ENCODE measurements around the gene ACP4. TPM values are rescaled to one million over a fixed set of nuclear protein-coding genes. Genes with fewer than 3 reads are reported as not detected.
"Not testable (repeated sequence)": the region's sequence is repeated elsewhere in the genome, so short reads cannot be mapped to it uniquely, and the experiment has no call there.

The ACP4 gene
- total RNA-seq, 2 experiments from 2014 or later, result not detected

- POLR2A ChIA-PET, result no interaction called here
- CTCF ChIA-PET, result no interaction called here
These were observed 17.7 kb upstream of the ACP4 start for GRCh38 chr19:50772476-50772875.

GRCh38 chr19:50772912-50773311 lies 17.3 kb upstream of the ACP4 start:
- POLR2A ChIA-PET, CTCF ChIA-PET: not testable (repeated sequence)

- CTCF ChIA-PET, POLR2A ChIA-PET: not testable (repeated sequence)
These were observed 16.8 kb upstream of the ACP4 start for GRCh38 chr19:50773454-50773853.

GRCh38 chr19:50776131-50776530 lies 14.1 kb upstream of the ACP4 start:
- POLR2A ChIA-PET, result no interaction called here
- CTCF ChIA-PET, result no interaction called here

- POLR2A ChIA-PET, result interaction anchor here (0.6 kb wide), 1 partner anchor 15 kb away, joined by 4 read pairs; no protein-coding TSS in a partner anchor
- CTCF ChIA-PET, result interaction anchor here (0.9 kb wide), 1 partner anchor 76 kb away, joined by 3 read pairs; no protein-coding TSS in a partner anchor
These were observed 13.0 kb upstream of the ACP4 start for GRCh38 chr19:50777261-50777660.

- ChIA-PET POLR2A (no interaction called here), CTCF (interaction anchor here (0.9 to 1.3 kb wide), 2 partner anchors 53 to 144 kb away, joined by 3 read pairs; no protein-coding TSS in a partner anchor)
These were observed 12.3 kb upstream of the ACP4 start for GRCh38 chr19:50777830-50778303.

- ChIA-PET POLR2A (no interaction called here), CTCF (interaction anchor here (0.6 to 1.3 kb wide), 5 partner anchors 54 to 292 kb away, joined by 3 to 4 read pairs (median 3); no protein-coding TSS in a partner anchor)
These were observed 11.2 kb upstream of the ACP4 start for GRCh38 chr19:50778906-50779430.

- POLR2A ChIA-PET, result no interaction called here
- CTCF ChIA-PET, result interaction anchor here (0.9 to 1.0 kb wide), 2 partner anchors 59 to 293 kb away, joined by 3 read pairs; no protein-coding TSS in a partner anchor
These were observed 10.4 kb upstream of the ACP4 start for GRCh38 chr19:50779504-50780457.

GRCh38 chr19:50780753-50781435 lies 9.3 kb upstream of the ACP4 start:
- CTCF ChIA-PET, result interaction anchor here (0.9 to 2.0 kb wide), 3 partner anchors 141 to 243 kb away, joined by 3 to 6 read pairs (median 6); no protein-coding TSS in a partner anchor
- POLR2A ChIA-PET, result no interaction called here

GRCh38 chr19:50783848-50784152 lies 6.4 kb upstream of the ACP4 start:
- POLR2A ChIA-PET, result interaction anchor here (0.5 to 0.7 kb wide), 2 partner anchors 9 to 176 kb away, joined by 4 to 5 read pairs; no protein-coding TSS in a partner anchor
- CTCF ChIA-PET, result interaction anchor here (0.7 to 2.5 kb wide), 8 partner anchors 10 to 1856 kb away, joined by 3 to 11 read pairs (median 4); no protein-coding TSS in a partner anchor

GRCh38 chr19:50784710-50785109 lies 5.5 kb upstream of the ACP4 start:
- POLR2A ChIA-PET, result interaction anchor here (0.6 kb wide), 1 partner anchor 21 kb away, joined by 3 read pairs; no protein-coding TSS in a partner anchor
- CTCF ChIA-PET, result interaction anchor here (0.6 to 2.5 kb wide), 4 partner anchors 9 to 247 kb away, joined by 3 to 11 read pairs (median 5); no protein-coding TSS in a partner anchor

- POLR2A ChIA-PET, result no interaction called here
- CTCF ChIA-PET, result interaction anchor here (2.5 kb wide), 1 partner anchor 248 kb away, joined by 7 read pairs; no protein-coding TSS in a partner anchor
These were observed 4.9 kb upstream of the ACP4 start for GRCh38 chr19:50785329-50785728.

- ChIA-PET CTCF (interaction anchor here (0.6 to 1.4 kb wide), 2 partner anchors 131 to 907 kb away, joined by 3 read pairs; no protein-coding TSS in a partner anchor), POLR2A (no interaction called here)
These were observed 780 bp downstream of the ACP4 start for GRCh38 chr19:50790922-50791467.

- CTCF ChIA-PET, result interaction anchor here (0.6 to 1.4 kb wide), 2 partner anchors 130 to 906 kb away, joined by 3 read pairs; no protein-coding TSS in a partner anchor
- POLR2A ChIA-PET, result interaction anchor here (0.5 kb wide), 1 partner anchor 126 kb away, joined by 4 read pairs; no protein-coding TSS in a partner anchor
These were observed 1.5 kb downstream of the ACP4 start for GRCh38 chr19:50791594-50792271.

- POLR2A ChIA-PET, result interaction anchor here (0.5 to 0.6 kb wide), 4 partner anchors 9 to 343 kb away, joined by 4 to 5 read pairs (median 4); no protein-coding TSS in a partner anchor
- CTCF ChIA-PET, result interaction anchor here (0.7 to 2.2 kb wide), 3 partner anchors 9 to 159 kb away, joined by 3 to 11 read pairs (median 4); no protein-coding TSS in a partner anchor
These were observed 2.3 kb downstream of the ACP4 start for GRCh38 chr19:50792272-50793250.

GRCh38 chr19:50793558-50794065 lies 3.4 kb downstream of the ACP4 start:
- POLR2A ChIA-PET, result no interaction called here
- CTCF ChIA-PET, result interaction anchor here (0.6 to 2.2 kb wide), 3 partner anchors 10 to 324 kb away, joined by 3 to 11 read pairs (median 3); no protein-coding TSS in a partner anchor
